Articular chondrocyte of knee joint (primary cell): Measurements from ENCODE around the gene FBRSL1. TPM values are rescaled to one million over a fixed set of nuclear protein-coding genes. Genes with fewer than 3 reads are reported as not detected.

Experiments
- total RNA-seq: library from RNA; depleted of rRNA; stranded (reverse); fragments of >200 nt; gene quantifications from 2 replicates; pipeline ENCODE4 v1.2.3, GENCODE V29; 2012

FBRSL1 gene
- 2.5 and 3.5 TPM in 2 replicates for total RNA-seq

GRCh38 chr12:132489602-132490266, at the start of gene FBRSL1:
Gene FBRSL1 (plus strand): TSS chr12:132490151.

Other genes with a start within 250 kb of the FBRSL1 start
- 1.4 and 2.4 TPM in 2 replicates for gene GALNT9, start 160.6 kb upstream of the FBRSL1 start, total RNA-seq
- gene LRCOL1, start 120.4 kb downstream of the FBRSL1 start, total RNA-seq, result not detected in 2 replicates
- not detected in 2 replicates for gene P2RX2, start 128.6 kb downstream of the FBRSL1 start, total RNA-seq
- gene POLE, start 197.2 kb downstream of the FBRSL1 start, total RNA-seq, result 14.7 and 22.5 TPM in 2 replicates
- gene PXMP2, start 197.4 kb downstream of the FBRSL1 start, total RNA-seq, result 15.2 and 15.4 TPM in 2 replicates
- gene PGAM5, start 220.7 kb downstream of the FBRSL1 start, total RNA-seq, result 18.6 and 20.1 TPM in 2 replicates